ENCODE data around the gene HBA1.
A peak's percentile ranks its signal among the peaks of the same experiment; 100 is the strongest.

Gene HBA1

DNA sequence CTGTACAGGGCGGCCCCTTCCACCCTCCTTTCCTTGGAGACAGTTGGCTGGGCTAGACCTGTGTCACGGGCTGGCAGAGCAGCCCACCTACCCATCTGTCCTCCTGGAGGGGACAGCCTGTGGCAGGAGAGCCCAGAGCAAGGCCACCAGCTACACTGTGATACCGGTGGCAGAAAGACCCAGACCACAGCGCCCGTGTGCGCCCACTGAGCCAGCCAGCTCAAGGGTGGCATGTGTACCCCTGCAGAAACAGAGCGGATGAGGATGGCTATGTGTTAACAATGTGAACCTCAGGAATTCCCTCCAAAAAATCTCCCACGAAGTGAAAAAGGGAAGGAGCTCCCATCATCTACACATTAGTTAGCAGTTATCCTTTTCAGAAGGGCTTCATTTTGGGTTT, 10.8 kb downstream of the HBA1 start:
- WGBS (ENCODE audit: insufficient coverage), result 100% methylated on average over 7 of the region's 8 CpGs
- H3K27me3 ChIP-seq (replicated peaks in 2 of 5; ENCODE audit: control insufficient read depth in 4 of 5, insufficient read depth in 5 of 5, low read length in 4 of 5), result no peaks in the 10 kb centered on the region
- POLR2A ChIA-PET, result no interaction called here
- peaks cover 8 to 53% (median 39%) of the 10 kb centered on the region in 4 experiments for H3K36me3 ChIP-seq (ENCODE audit: control insufficient read depth in 4 of 4, insufficient read depth in 4 of 4, low read length in 3 of 4)
- H3K4me3 ChIP-seq (ENCODE audit: control insufficient read depth in 1 of 7, extremely low read depth in 1 of 7, insufficient read depth in 4 of 7, low read depth in 2 of 7, low read length in 6 of 7), result no peak overlapping the region
- H3K27ac ChIP-seq (ENCODE audit: insufficient read depth in 1 of 2, low read depth in 1 of 2, low read length in 2 of 2, poor library complexity in 1 of 2, severe bottlenecking in 2 of 2), result no peak overlapping the region
- H3K9me3 ChIP-seq (ENCODE audit: control extremely low read depth in 1 of 5, control insufficient read depth in 4 of 5, insufficient read depth in 2 of 5, low read depth in 1 of 5, low read length in 4 of 5), result no peaks in the 10 kb centered on the region
- no peak for DNase-seq
- CTCF ChIA-PET, result interaction anchor here (0.9 to 2.8 kb wide), 6 partner anchors 17 to 90 kb away, joined by 3 to 14 read pairs (median 4); no protein-coding TSS in a partner anchor
- H3K4me1 ChIP-seq (ENCODE audit: control extremely low read depth in 1 of 4, control insufficient read depth in 4 of 4, insufficient read depth in 4 of 4, low read length in 3 of 4), result peaks cover 0 to 10% (median 7%) of the 10 kb centered on the region in 4 experiments

DNA sequence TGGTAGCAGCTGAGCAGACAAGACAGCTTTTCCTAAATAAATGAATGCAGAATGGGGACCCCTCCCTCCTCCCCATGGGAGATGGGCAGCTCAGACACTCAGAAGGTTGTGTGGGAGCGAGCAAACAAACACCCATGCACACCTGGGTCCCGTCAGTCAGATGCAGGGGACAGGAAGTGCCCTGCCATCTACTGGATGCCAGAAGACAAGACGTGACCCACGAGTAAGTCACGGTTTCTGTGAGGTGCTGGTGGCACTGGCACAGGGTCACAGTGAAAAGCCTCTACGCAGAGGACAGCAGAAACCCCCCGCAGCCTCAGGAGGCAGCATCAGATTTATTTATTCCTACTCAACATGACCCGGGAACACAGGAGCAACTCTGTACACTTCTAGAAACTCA, 12.2 kb downstream of the HBA1 start:
- Histone ChIP-seq H3K4me3 (ENCODE audit: control insufficient read depth in 1 of 7, extremely low read depth in 1 of 7, insufficient read depth in 4 of 7, low read depth in 2 of 7, low read length in 6 of 7) (no peak overlapping the region), H3K27ac (ENCODE audit: insufficient read depth in 1 of 2, low read depth in 1 of 2, low read length in 2 of 2, poor library complexity in 1 of 2, severe bottlenecking in 2 of 2) (no peak overlapping the region), H3K9me3 (ENCODE audit: control extremely low read depth in 1 of 5, control insufficient read depth in 4 of 5, insufficient read depth in 2 of 5, low read depth in 1 of 5, low read length in 4 of 5) (no peaks in the 10 kb centered on the region), H3K27me3 (replicated peaks in 2 of 5; ENCODE audit: control insufficient read depth in 4 of 5, insufficient read depth in 5 of 5, low read length in 4 of 5) (no peaks in the 10 kb centered on the region), H3K4me1 (ENCODE audit: control extremely low read depth in 1 of 4, control insufficient read depth in 4 of 4, insufficient read depth in 4 of 4, low read length in 3 of 4) (peaks cover 0 to 10% (median 7%) of the 10 kb centered on the region in 4 experiments), H3K36me3 (ENCODE audit: control insufficient read depth in 4 of 4, insufficient read depth in 4 of 4, low read length in 3 of 4) (peaks cover 10 to 64% (median 46%) of the 10 kb centered on the region in 4 experiments)
- WGBS (ENCODE audit: insufficient coverage), result 47% methylated on average over 5 of the region's 8 CpGs
- POLR2A ChIA-PET, result no interaction called here
- CTCF ChIA-PET, result interaction anchor here (1.0 to 2.8 kb wide), 4 partner anchors 20 to 133 kb away, joined by 3 to 14 read pairs (median 3); no protein-coding TSS in a partner anchor
- DNase-seq, result peak; percentile 22 to 50 (median 33)

DNA sequence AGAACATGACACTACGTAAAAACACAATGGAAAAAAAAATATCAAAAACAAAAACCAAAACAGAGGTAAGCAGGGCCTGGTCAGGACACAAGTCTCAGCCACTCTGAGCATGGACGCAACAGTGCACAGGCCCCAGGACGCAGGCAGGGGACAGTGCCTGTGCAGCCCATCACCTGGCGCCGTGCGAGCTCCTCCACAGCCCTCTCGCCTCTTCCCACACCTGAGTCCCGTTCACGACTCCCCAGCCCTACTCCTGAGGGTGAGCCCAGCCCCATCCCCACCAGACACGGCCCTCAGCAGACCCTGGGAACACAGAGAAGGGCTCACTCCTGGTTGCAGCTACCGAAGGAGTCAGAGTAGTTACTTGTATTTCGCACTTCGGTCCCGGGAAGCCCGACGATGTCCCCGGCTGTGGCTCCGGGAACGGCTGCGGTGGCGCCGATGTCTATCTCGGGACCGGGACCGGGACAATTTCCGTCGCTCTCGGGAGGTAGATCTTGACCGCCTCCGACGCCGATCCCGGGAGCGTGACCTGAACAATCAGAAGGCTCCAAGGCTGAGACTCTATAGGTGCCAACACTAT, 13.2 kb downstream of the HBA1 start:
- POLR2A ChIA-PET, result no interaction called here
- 99% methylated on average over 32 of the region's 34 CpGs for WGBS (ENCODE audit: insufficient coverage)
- DNase-seq, result no peak
- no peaks in the 10 kb centered on the region for H3K27me3 ChIP-seq (replicated peaks in 2 of 5; ENCODE audit: control insufficient read depth in 4 of 5, insufficient read depth in 5 of 5, low read length in 4 of 5)
- CTCF ChIA-PET, result interaction anchor here (2.8 kb wide), 1 partner anchor 83 kb away, joined by 14 read pairs; no protein-coding TSS in a partner anchor
- H3K4me1 ChIP-seq (ENCODE audit: control extremely low read depth in 1 of 4, control insufficient read depth in 4 of 4, insufficient read depth in 4 of 4, low read length in 3 of 4), result peaks cover 0 to 10% (median 7%) of the 10 kb centered on the region in 4 experiments
- no peak overlapping the region for H3K4me3 ChIP-seq (ENCODE audit: control insufficient read depth in 1 of 7, extremely low read depth in 1 of 7, insufficient read depth in 4 of 7, low read depth in 2 of 7, low read length in 6 of 7)
- peaks cover 12 to 72% (median 54%) of the 10 kb centered on the region in 4 experiments for H3K36me3 ChIP-seq (ENCODE audit: control insufficient read depth in 4 of 4, insufficient read depth in 4 of 4, low read length in 3 of 4)
- no peak overlapping the region for H3K27ac ChIP-seq (ENCODE audit: insufficient read depth in 1 of 2, low read depth in 1 of 2, low read length in 2 of 2, poor library complexity in 1 of 2, severe bottlenecking in 2 of 2)
- H3K9me3 ChIP-seq (ENCODE audit: control extremely low read depth in 1 of 5, control insufficient read depth in 4 of 5, insufficient read depth in 2 of 5, low read depth in 1 of 5, low read length in 4 of 5), result no peaks in the 10 kb centered on the region

DNA sequence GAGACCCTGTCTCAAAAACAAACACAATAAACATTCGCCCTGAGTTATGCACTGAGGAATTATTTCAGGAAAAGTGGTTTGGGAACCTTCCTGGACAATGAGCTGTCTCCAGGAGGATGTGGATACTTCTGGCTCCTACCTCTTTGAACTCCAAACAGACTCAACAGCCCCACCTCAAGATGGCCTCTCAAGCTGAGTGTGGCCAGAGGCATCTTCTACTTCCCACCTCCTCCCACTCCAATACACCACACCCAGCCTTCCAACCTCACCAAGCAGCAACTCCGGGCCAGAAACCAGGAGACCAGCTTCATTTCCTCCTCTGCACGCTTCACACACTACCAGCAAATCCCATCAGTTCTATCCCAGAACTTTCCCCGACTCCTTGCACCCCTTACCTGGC, 15.4 kb downstream of the HBA1 start:
- H3K9me3 ChIP-seq (ENCODE audit: control extremely low read depth in 1 of 5, control insufficient read depth in 4 of 5, insufficient read depth in 2 of 5, low read depth in 1 of 5, low read length in 4 of 5), result no peaks in the 10 kb centered on the region
- H3K4me1 ChIP-seq (ENCODE audit: control extremely low read depth in 1 of 4, control insufficient read depth in 4 of 4, insufficient read depth in 4 of 4, low read length in 3 of 4), result peaks cover 0 to 10% (median 7%) of the 10 kb centered on the region in 4 experiments
- ChIA-PET POLR2A (interaction anchor here (1.4 kb wide), 1 partner anchor 9 kb away, joined by 4 read pairs; no protein-coding TSS in a partner anchor), CTCF (interaction anchor here (0.7 to 2.2 kb wide), 9 partner anchors 10 to 148 kb away, joined by 3 to 5 read pairs (median 4); partner anchors contain the start of gene HBQ1)
- no peak overlapping the region for H3K4me3 ChIP-seq (ENCODE audit: control insufficient read depth in 1 of 7, extremely low read depth in 1 of 7, insufficient read depth in 4 of 7, low read depth in 2 of 7, low read length in 6 of 7)
- H3K27ac ChIP-seq (ENCODE audit: insufficient read depth in 1 of 2, low read depth in 1 of 2, low read length in 2 of 2, poor library complexity in 1 of 2, severe bottlenecking in 2 of 2), result no peak overlapping the region
- 100% methylated on average over 1 of the region's 4 CpGs for WGBS (ENCODE audit: insufficient coverage)
- DNase-seq, result no peak
- no peaks in the 10 kb centered on the region for H3K27me3 ChIP-seq (replicated peaks in 2 of 5; ENCODE audit: control insufficient read depth in 4 of 5, insufficient read depth in 5 of 5, low read length in 4 of 5)
- H3K36me3 ChIP-seq (ENCODE audit: control insufficient read depth in 4 of 4, insufficient read depth in 4 of 4, low read length in 3 of 4), result peaks cover 16 to 87% (median 62%) of the 10 kb centered on the region in 4 experiments

DNA sequence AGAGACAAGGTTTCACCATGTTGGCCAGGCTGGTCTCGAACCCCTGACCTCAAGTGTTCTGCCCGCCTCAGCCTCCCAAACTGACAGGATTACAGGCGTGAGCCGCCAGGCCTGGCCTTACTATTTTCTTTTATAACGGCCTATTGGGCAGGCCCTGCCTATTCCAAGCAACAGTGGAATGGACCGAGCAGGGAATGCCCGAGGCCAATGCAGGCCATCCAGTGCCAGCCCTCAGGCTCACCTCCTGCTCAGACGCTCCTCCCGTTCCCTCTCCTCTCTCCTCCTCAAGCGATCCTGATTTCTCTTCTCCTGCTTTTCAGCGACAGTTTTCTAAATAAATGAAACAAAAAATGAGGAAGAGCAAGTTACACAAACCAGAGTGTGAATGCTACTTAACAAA, 16.2 kb downstream of the HBA1 start:
- Histone ChIP-seq H3K27ac (ENCODE audit: insufficient read depth in 1 of 2, low read depth in 1 of 2, low read length in 2 of 2, poor library complexity in 1 of 2, severe bottlenecking in 2 of 2) (peak overlapping the region in 1 of 2 experiments; percentile 34), H3K36me3 (ENCODE audit: control insufficient read depth in 4 of 4, insufficient read depth in 4 of 4, low read length in 3 of 4) (peaks cover 15 to 88% (median 61%) of the 10 kb centered on the region in 4 experiments), H3K9me3 (ENCODE audit: control extremely low read depth in 1 of 5, control insufficient read depth in 4 of 5, insufficient read depth in 2 of 5, low read depth in 1 of 5, low read length in 4 of 5) (no peaks in the 10 kb centered on the region), H3K4me1 (ENCODE audit: control extremely low read depth in 1 of 4, control insufficient read depth in 4 of 4, insufficient read depth in 4 of 4, low read length in 3 of 4) (peaks cover 0 to 10% (median 7%) of the 10 kb centered on the region in 4 experiments), H3K27me3 (replicated peaks in 2 of 5; ENCODE audit: control insufficient read depth in 4 of 5, insufficient read depth in 5 of 5, low read length in 4 of 5) (no peaks in the 10 kb centered on the region), H3K4me3 (ENCODE audit: control insufficient read depth in 1 of 7, extremely low read depth in 1 of 7, insufficient read depth in 4 of 7, low read depth in 2 of 7, low read length in 6 of 7) (no peak overlapping the region)
- 100% methylated on average over 6 of the region's 11 CpGs for WGBS (ENCODE audit: insufficient coverage)
- ChIA-PET CTCF (interaction anchor here (1.0 to 2.2 kb wide), 8 partner anchors 9 to 127 kb away, joined by 3 to 5 read pairs (median 4); partner anchors contain the start of gene HBQ1), POLR2A (no interaction called here)
- no peak for DNase-seq

DNA sequence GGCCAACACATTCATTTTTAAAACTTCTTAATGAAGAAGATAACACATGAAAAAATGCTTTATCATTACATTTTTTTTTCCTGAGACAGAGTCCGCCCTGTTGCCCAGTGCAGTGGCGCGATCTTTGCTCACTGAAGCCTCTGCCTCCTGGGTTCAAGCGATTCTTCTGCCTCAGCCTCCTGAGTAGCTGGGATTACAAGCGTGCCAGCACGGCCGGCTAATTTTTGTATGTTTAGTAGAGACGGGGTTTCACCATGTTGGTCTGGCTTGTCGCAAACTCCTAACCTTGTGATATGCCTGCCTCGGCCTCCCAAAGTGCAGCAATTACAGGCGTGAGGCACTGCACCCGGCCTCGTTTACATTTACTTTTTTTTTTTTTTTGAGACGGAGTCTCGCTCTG, 17.0 kb downstream of the HBA1 start:
- H3K36me3 ChIP-seq (ENCODE audit: control insufficient read depth in 4 of 4, insufficient read depth in 4 of 4, low read length in 3 of 4), result peaks cover 19 to 90% (median 64%) of the 10 kb centered on the region in 4 experiments
- ChIA-PET POLR2A (interaction anchor here (0.7 kb wide), 1 partner anchor 79 kb away, joined by 3 read pairs; no protein-coding TSS in a partner anchor), CTCF (interaction anchor here (1.0 to 1.8 kb wide), 2 partner anchors 8 to 86 kb away, joined by 4 to 5 read pairs; no protein-coding TSS in a partner anchor)

DNA sequence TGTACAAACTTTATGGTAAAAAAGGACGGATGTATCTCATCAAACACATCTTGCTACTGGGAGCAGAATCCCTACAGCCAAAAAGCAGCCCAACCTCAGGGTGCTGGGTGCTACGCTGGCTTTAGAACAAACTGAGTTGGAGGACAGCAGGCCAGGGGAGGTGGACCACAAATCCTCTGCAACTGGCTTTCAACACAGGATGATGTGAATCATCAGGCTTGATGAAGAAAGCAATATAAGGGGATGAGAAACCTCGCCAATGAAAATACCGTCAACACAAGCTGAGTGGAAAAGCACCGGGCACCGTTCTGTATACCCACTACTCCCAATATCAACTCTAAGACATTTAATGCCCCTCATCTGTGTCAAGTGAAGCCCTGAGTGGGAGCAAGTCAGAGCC, 18.0 kb downstream of the HBA1 start:
- no peak overlapping the region for H3K27ac ChIP-seq (ENCODE audit: insufficient read depth in 1 of 2, low read depth in 1 of 2, low read length in 2 of 2, poor library complexity in 1 of 2, severe bottlenecking in 2 of 2)
- CTCF ChIA-PET, result interaction anchor here (1.4 kb wide), 1 partner anchor 24 kb away, joined by 4 read pairs; no protein-coding TSS in a partner anchor
- H3K36me3 ChIP-seq (ENCODE audit: control insufficient read depth in 4 of 4, insufficient read depth in 4 of 4, low read length in 3 of 4), result peaks cover 20 to 88% (median 59%) of the 10 kb centered on the region in 4 experiments
- H3K4me1 ChIP-seq (ENCODE audit: control extremely low read depth in 1 of 4, control insufficient read depth in 4 of 4, insufficient read depth in 4 of 4, low read length in 3 of 4), result peaks cover 0 to 10% (median 7%) of the 10 kb centered on the region in 4 experiments
- no peaks in the 10 kb centered on the region for H3K9me3 ChIP-seq (ENCODE audit: control extremely low read depth in 1 of 5, control insufficient read depth in 4 of 5, insufficient read depth in 2 of 5, low read depth in 1 of 5, low read length in 4 of 5)
- 100% methylated on average over 1 of the region's 6 CpGs for WGBS (ENCODE audit: insufficient coverage)
- no peak overlapping the region for H3K4me3 ChIP-seq (ENCODE audit: control insufficient read depth in 1 of 7, extremely low read depth in 1 of 7, insufficient read depth in 4 of 7, low read depth in 2 of 7, low read length in 6 of 7)
- no peak for DNase-seq
- H3K27me3 ChIP-seq (replicated peaks in 2 of 5; ENCODE audit: control insufficient read depth in 4 of 5, insufficient read depth in 5 of 5, low read length in 4 of 5), result no peaks in the 10 kb centered on the region
- POLR2A ChIA-PET, result no interaction called here

More for the DNA sequence above, 17.0 kb downstream of the HBA1 start:
- WGBS (ENCODE audit: insufficient coverage), result 97% methylated on average over 10 of the region's 15 CpGs
- DNase-seq, result no peak
- no peaks in the 10 kb centered on the region for H3K9me3 ChIP-seq (ENCODE audit: control extremely low read depth in 1 of 5, control insufficient read depth in 4 of 5, insufficient read depth in 2 of 5, low read depth in 1 of 5, low read length in 4 of 5)
- H3K4me1 ChIP-seq (ENCODE audit: control extremely low read depth in 1 of 4, control insufficient read depth in 4 of 4, insufficient read depth in 4 of 4, low read length in 3 of 4), result peaks cover 0 to 10% (median 7%) of the 10 kb centered on the region in 4 experiments
- no peak overlapping the region for H3K4me3 ChIP-seq (ENCODE audit: control insufficient read depth in 1 of 7, extremely low read depth in 1 of 7, insufficient read depth in 4 of 7, low read depth in 2 of 7, low read length in 6 of 7)
- no peaks in the 10 kb centered on the region for H3K27me3 ChIP-seq (replicated peaks in 2 of 5; ENCODE audit: control insufficient read depth in 4 of 5, insufficient read depth in 5 of 5, low read length in 4 of 5)
- H3K27ac ChIP-seq (ENCODE audit: insufficient read depth in 1 of 2, low read depth in 1 of 2, low read length in 2 of 2, poor library complexity in 1 of 2, severe bottlenecking in 2 of 2), result no peak overlapping the region

Data from common myeloid progenitor, CD34-positive (primary cell).